ENCODE measurements around the gene UBAC1. TPM values are rescaled to one million over a fixed set of nuclear protein-coding genes. Genes with fewer than 3 reads are reported as not detected.

The UBAC1 gene
- total and polyA plus RNA-seq, 9 of the 15 experiments (the other 6 are each of a cell fraction or from before 2014, with no cell fraction given), result 94.0 to 399 (median 228) TPM

DNA sequence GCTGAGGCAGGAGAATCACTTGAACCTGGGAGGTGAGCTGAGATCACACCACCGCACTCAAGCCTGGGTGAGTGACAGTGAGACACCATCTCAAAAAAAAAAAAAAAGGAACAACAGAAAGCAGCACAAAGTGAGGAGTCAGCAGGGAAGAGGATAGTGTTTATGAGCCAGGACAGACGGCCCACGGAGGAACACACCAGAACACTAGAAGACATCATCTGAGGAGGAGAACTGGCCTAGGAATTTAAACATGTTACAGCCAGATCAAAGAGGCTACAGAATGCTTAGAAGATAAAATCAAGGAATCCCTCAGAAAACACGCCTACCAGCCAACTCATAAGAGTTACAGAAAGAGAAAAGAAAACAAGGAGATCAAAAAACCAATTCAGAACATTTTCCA, 12.2 kb downstream of the UBAC1 start (continued):
- TF ChIP-seq, protein P1, sequence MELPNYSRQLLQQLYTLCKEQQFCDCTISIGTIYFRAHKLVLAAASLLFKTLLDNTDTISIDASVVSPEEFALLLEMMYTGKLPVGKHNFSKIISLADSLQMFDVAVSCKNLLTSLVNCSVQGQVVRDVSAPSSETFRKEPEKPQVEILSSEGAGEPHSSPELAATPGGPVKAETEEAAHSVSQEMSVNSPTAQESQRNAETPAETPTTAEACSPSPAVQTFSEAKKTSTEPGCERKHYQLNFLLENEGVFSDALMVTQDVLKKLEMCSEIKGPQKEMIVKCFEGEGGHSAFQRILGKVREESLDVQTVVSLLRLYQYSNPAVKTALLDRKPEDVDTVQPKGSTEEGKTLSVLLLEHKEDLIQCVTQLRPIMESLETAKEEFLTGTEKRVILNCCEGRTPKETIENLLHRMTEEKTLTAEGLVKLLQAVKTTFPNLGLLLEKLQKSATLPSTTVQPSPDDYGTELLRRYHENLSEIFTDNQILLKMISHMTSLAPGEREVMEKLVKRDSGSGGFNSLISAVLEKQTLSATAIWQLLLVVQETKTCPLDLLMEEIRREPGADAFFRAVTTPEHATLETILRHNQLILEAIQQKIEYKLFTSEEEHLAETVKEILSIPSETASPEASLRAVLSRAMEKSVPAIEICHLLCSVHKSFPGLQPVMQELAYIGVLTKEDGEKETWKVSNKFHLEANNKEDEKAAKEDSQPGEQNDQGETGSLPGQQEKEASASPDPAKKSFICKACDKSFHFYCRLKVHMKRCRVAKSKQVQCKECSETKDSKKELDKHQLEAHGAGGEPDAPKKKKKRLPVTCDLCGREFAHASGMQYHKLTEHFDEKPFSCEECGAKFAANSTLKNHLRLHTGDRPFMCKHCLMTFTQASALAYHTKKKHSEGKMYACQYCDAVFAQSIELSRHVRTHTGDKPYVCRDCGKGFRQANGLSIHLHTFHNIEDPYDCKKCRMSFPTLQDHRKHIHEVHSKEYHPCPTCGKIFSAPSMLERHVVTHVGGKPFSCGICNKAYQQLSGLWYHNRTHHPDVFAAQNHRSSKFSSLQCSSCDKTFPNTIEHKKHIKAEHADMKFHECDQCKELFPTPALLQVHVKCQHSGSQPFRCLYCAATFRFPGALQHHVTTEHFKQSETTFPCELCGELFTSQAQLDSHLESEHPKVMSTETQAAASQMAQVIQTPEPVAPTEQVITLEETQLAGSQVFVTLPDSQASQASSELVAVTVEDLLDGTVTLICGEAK (IDR thresholded peaks at IDR 0.05), result peak; percentile 52; the same call in 1 of the 2 replicates
- TF ChIP-seq, protein P1 (CRISPR knock-in tag; IDR thresholded peaks at IDR 0.05), result no peak
- TF ChIP-seq FOXK2 (conservative IDR thresholded peaks at IDR 0.05 in 1 of 2, IDR thresholded peaks at IDR 0.05 in 1 of 2; ENCODE audit: low read depth in 2 of 2) (0 out of 4 replicates have a peak, but pooled peaks of 1 of the 2 experiments have one; percentile 23), RAD51 (IDR thresholded peaks at IDR 0.05; ENCODE audit: borderline replicate concordance, low read depth) (no peak), MAFG (tag; conservative IDR thresholded peaks at IDR 0.05) (0 out of 2 replicates have a peak, but pooled peaks have one; percentile 4), ZNF766 (CRISPR knock-in tag; conservative IDR thresholded peaks at IDR 0.05) (0 out of 2 replicates have a peak, but pooled peaks have one; percentile 35), ZNF316 (IDR thresholded peaks at IDR 0.05) (0 out of 2 replicates have a peak, but pooled peaks have one; percentile 22)
